Thymus (tissue), 11 donors: ENCODE measurements around the gene ATAT1. TPM values are rescaled to one million over a fixed set of nuclear protein-coding genes. Genes with fewer than 3 reads are reported as not detected.
"Not testable (repeated sequence)": the region's sequence is repeated elsewhere in the genome, so short reads cannot be mapped to it uniquely, and the experiment has no call there.

Experiments used
- DNase-seq, 9 donors: peaks; one replicate each; pipeline ENCODE4 v3.0.0-alpha.2; 2013; ENCODE audit warnings: low spot score in 9 of 9, low read depth in 6 of 9, missing footprints in 1 of 9
- H3K27ac ChIP-seq, 2 donors: one replicate each; pipeline ENCODE4 v1.5.1; 2013; ENCODE audit warnings: control low read depth in 1 of 2, low read depth in 1 of 2, low read length in 1 of 2, mild to moderate bottlenecking in 1 of 2, moderate library complexity in 1 of 2
- H3K27me3 ChIP-seq, 2 donors: one replicate each; pipeline ENCODE4 v1.5.1; 2013; ENCODE audit warnings: low read length in 1 of 2; ENCODE audit not compliant: control insufficient read depth in 2 of 2, insufficient read depth in 1 of 2
- H3K36me3 ChIP-seq, 2 donors: one replicate each; pipeline ENCODE4 v1.5.1; 2013; ENCODE audit warnings: low read length in 1 of 2, mild to moderate bottlenecking in 1 of 2, moderate library complexity in 1 of 2; ENCODE audit not compliant: control insufficient read depth in 2 of 2, insufficient read depth in 2 of 2
- H3K4me1 ChIP-seq, 2 donors: one replicate each; pipeline ENCODE4 v1.5.1; 2013; ENCODE audit warnings: low read length in 2 of 2; ENCODE audit not compliant: control insufficient read depth in 2 of 2, insufficient read depth in 2 of 2
- H3K4me3 ChIP-seq, 2 donors: one replicate each; pipeline ENCODE4 v1.5.1; 2013; ENCODE audit warnings: low read length in 2 of 2, control low read depth in 1 of 2, mild to moderate bottlenecking in 1 of 2
- H3K9me3 ChIP-seq, 2 donors: one replicate each; pipeline ENCODE4 v1.5.1; 2013; ENCODE audit warnings: low read length in 1 of 2, mild to moderate bottlenecking in 1 of 2; ENCODE audit not compliant: control insufficient read depth in 2 of 2, insufficient read depth in 1 of 2
- WGBS: extraction: QIAGEN DNeasy Blood & Tissue Kit; methylation state at CpG from one replicate; pipeline ENCODE4 v1.1.7; 2013; 5-methylcytosine and 5-hydroxymethylcytosine counted together
- polyA plus RNA-seq: library from polyadenylated mRNA; stranded (reverse); fragments of 200-250 nt; gene quantifications from one replicate; pipeline ENCODE4 v1.2.3, GENCODE V29; 2013
- total RNA-seq: library from RNA; stranded (reverse); fragments of 120-200 nt; gene quantifications from one replicate; pipeline ENCODE4 v1.2.4, GENCODE V29; 2013
- donor health status: healthy.

The ATAT1 gene
- total and polyA plus RNA-seq, 2 donors: 2.9 to 7.5 TPM

GRCh38 chr6:30656513-30656912 lies 29.8 kb downstream of the ATAT1 start:
- WGBS: 88% methylated on average over 7 of the region's 7 CpGs
- H3K9me3 ChIP-seq: no peaks in the 10 kb centered on the region
- DNase-seq: no peak
- H3K4me1 ChIP-seq: no peaks in the 10 kb centered on the region
- no peak overlapping the region for H3K4me3 ChIP-seq
- H3K36me3 ChIP-seq: peaks cover 81 to 92% of the 10 kb centered on the region in 2 donors
- no peaks in the 10 kb centered on the region for H3K27me3 ChIP-seq
- no peak overlapping the region for H3K27ac ChIP-seq

GRCh38 chr6:30657454-30657853 lies 30.8 kb downstream of the ATAT1 start:
- no peaks in the 10 kb centered on the region for H3K27me3 ChIP-seq
- H3K9me3 ChIP-seq: no peaks in the 10 kb centered on the region
- H3K27ac ChIP-seq: no peak overlapping the region
- DNase-seq: no peak
- no peaks in the 10 kb centered on the region for H3K4me1 ChIP-seq
- H3K36me3 ChIP-seq: peaks cover 81 to 92% of the 10 kb centered on the region in 2 donors
- H3K4me3 ChIP-seq: no peak overlapping the region

- WGBS: 98% methylated on average over 5 of the region's 5 CpGs
- H3K36me3 ChIP-seq: peaks cover 81 to 92% of the 10 kb centered on the region in 2 donors
- not testable (repeated sequence) for DNase-seq, H3K4me1 ChIP-seq, H3K27me3 ChIP-seq, H3K9me3 ChIP-seq, H3K27ac ChIP-seq, H3K4me3 ChIP-seq
Measured at GRCh38 chr6:30657922-30658321, 31.2 kb downstream of the ATAT1 start.

GRCh38 chr6:30664994-30665767 lies 38.5 kb downstream of the ATAT1 start:
- Histone ChIP-seq H3K27me3 (no peaks in the 10 kb centered on the region), H3K4me3 (no peak overlapping the region), H3K27ac (no peak overlapping the region), H3K4me1 (no peaks in the 10 kb centered on the region), H3K36me3 (peaks cover 72 to 82% of the 10 kb centered on the region in 2 donors), H3K9me3 (no peaks in the 10 kb centered on the region)
- no peak for DNase-seq
- 98% methylated on average over 34 of the region's 34 CpGs for WGBS

GRCh38 chr6:30666300-30666699 lies 39.6 kb downstream of the ATAT1 start:
- H3K27ac ChIP-seq, H3K4me3 ChIP-seq, H3K27me3 ChIP-seq, DNase-seq, H3K9me3 ChIP-seq, H3K4me1 ChIP-seq: not testable (repeated sequence)
- H3K36me3 ChIP-seq: peaks cover 74 to 80% of the 10 kb centered on the region in 2 donors
- WGBS: 96% methylated on average over 2 of the region's 2 CpGs

- Histone ChIP-seq H3K4me3 (no peak overlapping the region), H3K4me1 (peaks cover 7 to 15% of the 10 kb centered on the region in 2 donors), H3K36me3 (peaks cover 31 to 43% of the 10 kb centered on the region in 2 donors), H3K9me3 (no peaks in the 10 kb centered on the region), H3K27me3 (no peaks in the 10 kb centered on the region), H3K27ac (no peak overlapping the region)
- DNase-seq: no peak
- 96% methylated on average over 27 of the region's 27 CpGs for WGBS
Measured at GRCh38 chr6:30670760-30671527, 44.3 kb downstream of the ATAT1 start.

GRCh38 chr6:30672445-30673253 lies 46.0 kb downstream of the ATAT1 start, which contains the start of gene DHX16:
DHX16 (minus strand) TSS chr6:30673006; CDS start chr6:30672841, 165 bp downstream.
- Histone ChIP-seq H3K4me1 (peaks cover 7 to 15% of the 10 kb centered on the region in 2 donors), H3K36me3 (peaks cover 37 to 48% of the 10 kb centered on the region in 2 donors), H3K4me3 (peak within 1 kb of the TSS; percentile 78 to 81), H3K27ac (peak within 1 kb of the TSS; percentile 22 to 25), H3K9me3 (no peaks in the 10 kb centered on the region), H3K27me3 (no peaks in the 10 kb centered on the region)
- peak; percentile 86 to 96 (median 91) for DNase-seq
- under 1% methylated on average over 57 of the region's 57 CpGs for WGBS

GRCh38 chr6:30676660-30677285 lies 50.1 kb downstream of the ATAT1 start:
- H3K36me3 ChIP-seq: peaks cover 45 to 54% of the 10 kb centered on the region in 2 donors
- H3K27me3 ChIP-seq: no peaks in the 10 kb centered on the region
- no peaks in the 10 kb centered on the region for H3K9me3 ChIP-seq
- no peak overlapping the region for H3K27ac ChIP-seq
- no peak overlapping the region for H3K4me3 ChIP-seq
- no peak for DNase-seq
- H3K4me1 ChIP-seq: peaks cover 26 to 36% of the 10 kb centered on the region in 2 donors
- 97% methylated on average over 10 of the region's 10 CpGs for WGBS
